Stimulated activated naive CD4-positive, alpha-beta T cell (primary cell): ENCODE results near the gene TIMM44.
"Not testable (repeated sequence)": the region's sequence is repeated elsewhere in the genome, so short reads cannot be mapped to it uniquely, and the experiment has no call there.

ENCODE experiments used
- DNase-seq, 6 experiments: peaks; one replicate each; lab custom pipeline; 2025; lab: John Stamatoyannopoulos, UW

TIMM44 gene

GRCh38 chr19:7976461-7976860 is 33.0 kb upstream of the TIMM44 start:
- no peak for DNase-seq

DNA sequence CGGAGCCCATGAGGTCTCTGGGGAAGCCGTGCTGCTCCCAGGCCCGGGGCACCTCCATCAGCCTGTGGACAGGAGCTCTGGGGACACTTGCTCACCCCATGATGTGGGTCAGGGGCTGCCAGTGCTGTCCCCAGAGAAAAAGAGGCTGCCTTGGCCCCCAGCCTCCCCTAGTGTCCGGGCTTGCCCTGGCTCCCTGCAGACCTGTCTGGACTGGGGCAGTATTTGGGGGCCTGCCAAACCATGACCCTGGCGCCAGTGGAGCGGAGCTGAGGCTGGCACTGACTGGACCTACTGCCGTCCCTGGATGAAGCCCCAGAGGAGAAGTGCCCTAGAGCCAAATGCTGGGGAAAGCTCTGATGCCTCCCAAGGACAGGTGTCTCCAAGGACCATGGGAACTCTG is 31.6 kb upstream of the TIMM44 start:
- no peak for DNase-seq

- no peak for DNase-seq
Measured at GRCh38 chr19:7973883-7974282, 30.4 kb upstream of the TIMM44 start.

GRCh38 chr19:7971553-7972520 is 28.4 kb upstream of the TIMM44 start:
- no peak for DNase-seq

DNA sequence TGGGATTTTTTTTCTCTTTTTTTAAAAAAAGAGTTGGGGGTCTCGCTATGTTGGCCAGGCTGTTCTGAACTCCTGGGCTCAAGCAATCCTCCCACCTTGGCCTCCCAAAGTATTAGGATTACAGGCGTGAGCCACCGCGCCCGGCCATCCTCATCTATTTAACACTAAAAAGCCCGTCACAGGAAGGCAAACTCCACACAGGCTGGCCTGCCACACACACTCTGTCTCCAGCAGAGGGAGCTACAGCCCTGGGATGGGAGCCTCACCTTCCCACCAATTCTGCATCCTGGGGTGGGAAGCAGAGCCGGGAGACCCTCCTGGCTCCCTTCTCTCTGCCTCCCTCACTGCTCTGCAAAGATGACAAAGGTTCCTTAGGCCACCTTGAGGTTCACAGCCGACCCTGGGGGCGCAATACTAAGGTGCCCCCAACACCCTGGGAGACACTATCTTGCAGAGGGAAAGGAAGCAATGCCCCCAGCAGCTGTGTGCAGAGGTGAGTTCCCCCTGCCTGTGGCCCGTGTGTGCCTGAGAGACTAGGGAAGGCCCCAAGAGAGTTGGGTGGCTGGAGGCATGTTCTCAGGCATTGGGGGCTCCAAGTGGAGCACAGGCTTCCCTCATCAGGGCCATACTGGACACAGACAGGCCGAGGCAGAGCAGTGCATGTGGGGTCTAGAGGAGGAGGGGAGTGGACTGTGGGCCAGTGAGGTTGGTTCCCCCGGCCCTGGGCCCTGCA is 27.4 kb upstream of the TIMM44 start:
- peak in 3 of 6 experiments; percentile 5 to 8 (median 6) for DNase-seq

DNA sequence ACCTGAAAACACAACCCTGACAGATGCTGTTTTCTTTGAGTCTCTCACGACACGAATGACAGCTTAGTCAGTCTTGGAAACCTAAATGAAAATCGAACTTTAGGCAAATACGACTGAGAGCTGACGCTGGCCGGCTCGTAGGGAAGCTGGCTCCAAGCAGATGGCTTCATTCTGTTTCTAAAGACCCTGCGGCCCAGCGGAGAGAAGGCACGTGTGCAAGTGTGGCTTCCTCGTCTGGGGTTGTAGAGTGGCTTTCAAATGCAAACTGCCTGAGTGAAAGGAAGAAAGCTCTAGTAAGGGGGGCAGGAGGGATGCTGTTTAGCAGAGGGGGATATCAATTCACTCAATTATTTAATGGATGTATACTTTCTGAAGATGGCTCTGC is 26.1 kb upstream of the TIMM44 start:
- DNase-seq = no peak

GRCh38 chr19:7968796-7969554 is 25.5 kb upstream of the TIMM44 start:
- no peak for DNase-seq

- no peak for DNase-seq
Measured at GRCh38 chr19:7968008-7968795, 24.7 kb upstream of the TIMM44 start.

DNA sequence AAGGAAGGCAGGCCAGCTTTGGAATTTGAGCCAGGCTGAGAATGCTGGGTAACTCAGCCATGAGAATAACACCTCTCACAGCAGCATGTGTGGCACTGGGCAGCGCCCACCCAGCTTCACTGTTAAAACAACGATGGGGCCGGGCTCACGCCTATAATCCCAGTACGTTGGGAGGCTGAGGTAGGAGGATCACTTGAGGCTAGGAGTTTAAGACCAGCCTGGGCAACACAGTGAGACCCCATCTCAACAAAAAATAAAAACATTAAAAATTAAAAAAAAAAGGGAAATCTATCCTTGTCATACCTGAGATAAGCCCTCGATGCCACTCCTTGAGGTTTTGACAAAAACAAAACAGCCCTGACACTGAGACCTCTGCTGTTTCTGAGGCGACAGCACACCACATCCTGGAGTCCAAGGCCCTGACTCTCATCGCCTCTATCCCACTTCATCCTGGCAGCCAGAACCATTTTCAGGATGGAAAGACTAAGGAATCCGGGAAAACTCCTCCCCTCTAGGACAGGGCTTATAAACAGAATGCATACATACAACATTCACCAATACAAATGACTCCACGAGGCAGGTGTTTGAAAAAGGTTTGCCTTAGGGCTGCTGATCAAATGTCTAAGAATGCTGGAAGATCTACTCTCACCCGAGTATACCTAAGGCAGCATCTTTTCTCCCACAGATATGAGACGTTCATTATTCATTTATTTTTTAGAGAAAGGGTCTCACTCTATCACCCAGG is 22.6 kb upstream of the TIMM44 start:
- no peak for DNase-seq

DNA sequence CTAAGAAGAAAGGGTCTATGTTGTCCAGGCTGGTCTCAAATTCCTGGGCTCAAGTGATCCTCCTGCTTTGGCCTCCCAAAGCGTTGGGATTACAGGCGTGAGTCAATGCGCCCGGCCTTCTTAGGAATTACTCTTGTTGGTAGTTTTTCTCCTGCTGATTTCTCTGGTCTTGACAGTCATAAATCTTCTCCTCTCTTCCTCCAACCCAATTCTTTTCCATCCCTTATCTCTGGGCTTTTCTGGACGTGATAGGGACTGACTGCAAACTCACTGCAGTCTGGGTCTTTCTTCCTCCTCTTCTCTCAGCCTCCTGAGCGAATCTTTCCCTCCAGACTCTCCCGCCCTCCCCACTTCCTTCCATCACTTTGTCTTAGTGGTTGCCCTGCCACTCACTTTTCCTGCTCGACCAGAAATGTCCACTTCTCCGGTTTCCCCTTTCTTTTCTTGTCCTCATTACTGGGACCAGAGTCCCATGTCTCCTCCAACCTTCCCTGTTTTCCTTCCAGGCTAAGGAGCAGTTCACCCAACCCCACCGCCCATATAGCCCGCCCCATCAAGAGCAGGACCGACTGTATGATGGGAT is 21.9 kb upstream of the TIMM44 start:
- DNase-seq = no peak

- DNase-seq = no peak
Measured at GRCh38 chr19:7963566-7963965, 20.1 kb upstream of the TIMM44 start.

DNA sequence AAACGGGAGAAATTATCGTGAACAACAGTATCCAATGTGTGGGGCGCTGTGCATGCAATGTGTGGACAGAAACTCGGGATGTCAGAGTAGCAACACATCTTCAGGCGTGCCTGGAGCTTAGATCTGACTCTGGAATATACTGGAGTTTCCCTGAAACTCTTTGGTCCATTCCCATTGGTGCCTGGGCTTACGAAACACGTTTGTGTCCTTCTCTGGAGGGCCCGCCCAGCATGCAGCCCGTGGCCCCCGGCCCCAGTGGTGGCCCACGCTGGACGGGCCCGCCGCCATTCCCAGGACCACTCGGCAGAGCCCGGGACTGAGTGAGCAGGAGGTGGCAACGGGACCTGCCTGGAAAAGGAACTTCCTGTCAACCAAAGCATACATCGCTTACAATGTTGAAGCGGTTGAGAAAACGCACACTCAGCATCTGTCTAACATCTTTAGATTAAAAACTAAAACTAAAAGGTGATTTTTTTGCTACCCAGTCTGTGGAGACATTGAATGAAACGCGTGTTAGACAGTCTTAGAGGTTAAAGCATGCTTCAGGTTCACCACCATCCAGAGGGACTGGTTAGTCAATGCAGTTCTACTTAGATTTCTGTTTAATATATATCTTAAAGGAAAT is 19.3 kb upstream of the TIMM44 start:
- DNase-seq = no peak

- DNase-seq = no peak
Measured at GRCh38 chr19:7961920-7962626, 18.6 kb upstream of the TIMM44 start.

DNA sequence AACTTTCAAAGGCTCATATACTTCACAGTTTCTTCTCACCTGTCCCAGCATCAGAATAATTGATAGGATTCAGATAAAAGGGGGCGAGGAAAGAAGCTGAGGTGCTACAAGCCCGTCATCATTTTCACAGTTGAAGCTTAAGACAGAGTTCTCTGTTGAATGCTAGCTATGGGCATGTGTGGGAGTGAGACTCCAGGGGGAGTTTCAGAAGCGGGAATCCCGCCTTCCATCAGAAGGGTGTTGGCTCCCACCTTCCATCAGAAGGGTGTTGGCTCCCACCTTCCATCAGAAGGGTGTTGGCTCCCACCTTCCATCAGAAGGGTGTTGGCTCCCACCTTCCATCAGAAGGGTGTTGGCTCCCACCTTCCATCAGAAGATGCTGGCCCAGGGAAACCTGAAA is 17.6 kb upstream of the TIMM44 start:
- not testable (repeated sequence) for DNase-seq

DNA sequence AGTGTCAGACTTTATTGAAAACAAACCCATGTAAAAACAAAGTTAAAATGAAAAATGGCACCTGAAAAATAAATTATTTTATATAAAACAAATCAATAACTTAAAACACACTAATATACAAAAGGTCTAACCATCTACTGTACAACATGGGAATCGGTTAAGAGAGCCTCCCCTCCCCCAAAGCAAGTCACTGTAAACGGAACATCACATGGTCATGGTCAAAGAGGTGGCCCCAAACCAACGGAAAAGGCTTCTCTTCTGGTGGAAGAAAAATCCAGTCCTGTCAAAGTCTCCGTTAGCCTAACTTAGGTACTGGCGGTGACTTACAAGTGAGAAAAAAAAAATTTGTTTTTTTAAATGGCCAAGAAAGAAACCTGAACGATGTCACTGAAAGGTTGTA is 15.7 kb upstream of the TIMM44 start:
- DNase-seq = no peak

- no peak for DNase-seq
Measured at GRCh38 chr19:7955696-7956095, 12.2 kb upstream of the TIMM44 start.

DNA sequence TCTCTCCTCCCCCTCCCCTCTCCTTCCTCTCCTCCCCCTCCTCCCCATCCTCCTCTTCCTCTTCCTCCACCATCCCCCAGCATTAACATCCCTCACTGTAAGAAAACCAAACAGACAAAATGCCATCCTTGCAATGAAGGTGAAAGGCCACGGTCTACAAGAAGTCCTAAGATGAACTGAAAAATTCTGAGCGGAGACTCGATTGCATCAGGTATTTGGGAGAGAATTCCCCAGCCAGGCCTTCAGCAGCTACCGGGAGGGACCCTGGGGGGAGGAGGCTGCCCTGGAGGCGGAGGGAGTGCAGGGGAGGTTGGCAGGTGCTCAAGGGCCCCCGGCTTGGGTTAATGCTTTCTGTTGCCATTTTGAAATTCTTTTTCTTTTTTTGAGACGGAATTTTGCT is 10.1 kb upstream of the TIMM44 start:
- no peak for DNase-seq

GRCh38 chr19:7953060-7953459 is 9.6 kb upstream of the TIMM44 start:
- DNase-seq = no peak

- no peak for DNase-seq
Measured at GRCh38 chr19:7947939-7948338, 4.5 kb upstream of the TIMM44 start.
